GM19463 (cell line): ENCODE data around the gene RBM20.
"Not testable (repeated sequence)": the region's sequence is repeated elsewhere in the genome, so short reads cannot be mapped to it uniquely, and the experiment has no call there.

Experiments
- ATAC-seq: cut with Tn5 transposase; IDR thresholded peaks from one replicate; pipeline ENCODE4 v1.9.1; 2021; ENCODE audit warnings: mild to moderate bottlenecking, moderate library complexity; ENCODE audit not compliant: unreplicated experiment

RBM20 gene

GRCh38 chr10:110625356-110625894 is 18.7 kb upstream of the RBM20 start:
- no peak for ATAC-seq

GRCh38 chr10:110625951-110626855 is 17.9 kb upstream of the RBM20 start:
- ATAC-seq, result no peak

- no peak for ATAC-seq
These were observed 16.0 kb upstream of the RBM20 start for GRCh38 chr10:110628161-110628560.

- ATAC-seq, result no peak
These were observed 14.4 kb upstream of the RBM20 start for GRCh38 chr10:110629680-110630191.

- ATAC-seq, result no peak
These were observed 12.2 kb upstream of the RBM20 start for GRCh38 chr10:110631934-110632333.

GRCh38 chr10:110632591-110633215 is 11.4 kb upstream of the RBM20 start:
- no peak for ATAC-seq

GRCh38 chr10:110634527-110635209 is 9.5 kb upstream of the RBM20 start:
- ATAC-seq, result no peak

- no peak for ATAC-seq
These were observed 7.6 kb upstream of the RBM20 start for GRCh38 chr10:110636572-110636931.

GRCh38 chr10:110636932-110637557 is 7.1 kb upstream of the RBM20 start:
- ATAC-seq, result no peak

GRCh38 chr10:110637558-110638053 is 6.5 kb upstream of the RBM20 start:
- no peak for ATAC-seq

- ATAC-seq, result no peak
These were observed 5.8 kb upstream of the RBM20 start for GRCh38 chr10:110638319-110638718.

- not testable (repeated sequence) for ATAC-seq
These were observed 5.1 kb upstream of the RBM20 start for GRCh38 chr10:110639046-110639445.

GRCh38 chr10:110639858-110640257 is 4.3 kb upstream of the RBM20 start:
- ATAC-seq, result not testable (repeated sequence)

- peak; percentile 60 for ATAC-seq
These were observed 2.9 kb upstream of the RBM20 start for GRCh38 chr10:110641256-110641655.

- no peak for ATAC-seq
These were observed 1.7 kb upstream of the RBM20 start for GRCh38 chr10:110642204-110643034.

- no peak for ATAC-seq
These were observed 992 bp upstream of the RBM20 start for GRCh38 chr10:110643035-110643652.

- ATAC-seq, result no peak
These were observed 694 bp downstream of the RBM20 start for GRCh38 chr10:110644598-110645462.

- ATAC-seq, result no peak
These were observed 2.4 kb downstream of the RBM20 start for GRCh38 chr10:110646417-110647135.
